Measurements from ENCODE around the gene ZEB2.

GRCh38 chr2:144438801-144439631, 80.9 kb downstream of the ZEB2 start:
- TF ChIP-seq CTCF (IDR thresholded peaks at IDR 0.05) (no peak), EP300 (IDR thresholded peaks at IDR 0.05) (no peak), POLR2A (IDR thresholded peaks at IDR 0.05) (no peak), POLR2AphosphoS5 (IDR thresholded peaks at IDR 0.05) (no peak)

Data from stomach (tissue), 4 donors.